Trophoblast cell (in vitro differentiated cells and primary cell): ENCODE results near the gene GCN1.
A peak's percentile ranks its signal among the peaks of the same experiment; 100 is the strongest.

ENCODE experiments used
- DNase-seq, 2 donors: peaks; one replicate each; pipeline ENCODE4 v3.0.0-alpha.2; 2016
- H2AFZ ChIP-seq: 2 replicates; pipeline ENCODE4 v1.6.1; 2013; ENCODE audit warnings: low read length, moderate library complexity, mild to moderate bottlenecking; ENCODE audit not compliant: insufficient read depth, poor library complexity
- H2AK5ac ChIP-seq: 2 replicates; pipeline ENCODE4 v1.6.1; 2013; ENCODE audit warnings: mild to moderate bottlenecking, low read length
- H2BK120ac ChIP-seq: 2 replicates; pipeline ENCODE4 v1.6.1; 2013; ENCODE audit warnings: low read length, mild to moderate bottlenecking, moderate library complexity; ENCODE audit not compliant: insufficient read depth, poor library complexity
- H2BK12ac ChIP-seq: 2 replicates; pipeline ENCODE4 v1.6.1; 2013; ENCODE audit warnings: mild to moderate bottlenecking, low read length, moderate library complexity
- H2BK5ac ChIP-seq: 2 replicates; pipeline ENCODE4 v1.6.1; 2013; ENCODE audit warnings: low read length, low read depth, moderate library complexity, mild to moderate bottlenecking; ENCODE audit not compliant: poor library complexity
- H3K14ac ChIP-seq: 2 replicates; pipeline ENCODE4 v1.6.1; 2013; ENCODE audit warnings: mild to moderate bottlenecking, low read length
- H3K18ac ChIP-seq: 2 replicates; pipeline ENCODE4 v1.6.1; 2013; ENCODE audit warnings: mild to moderate bottlenecking, low read length
- H3K23ac ChIP-seq: 2 replicates; pipeline ENCODE4 v1.6.1; 2013; ENCODE audit warnings: low read length
- H3K27ac ChIP-seq: 2 replicates; pipeline ENCODE4 v1.5.1; 2013; ENCODE audit warnings: low read depth, mild to moderate bottlenecking, inconsistent platforms, low read length, moderate library complexity
- H3K27me3 ChIP-seq: 2 replicates; pipeline ENCODE4 v1.6.1; 2013; ENCODE audit warnings: inconsistent platforms, mild to moderate bottlenecking, low read length, moderate library complexity; ENCODE audit not compliant: insufficient read depth
- H3K36me3 ChIP-seq, 2 experiments: 1 replicate in 1 of 2; 2 replicates in 1 of 2; pipeline ENCODE4 v1.6.1; 2013; ENCODE audit warnings: low read length in 2 of 2, mild to moderate bottlenecking in 2 of 2, moderate library complexity in 1 of 2; ENCODE audit not compliant: insufficient read depth in 2 of 2, control insufficient read depth in 1 of 2
- H3K4ac ChIP-seq: 2 replicates; pipeline ENCODE4 v1.6.1; 2013; ENCODE audit warnings: low read depth, mild to moderate bottlenecking, low read length, moderate library complexity
- H3K4me1 ChIP-seq, 2 experiments: 1 replicate in 1 of 2; 2 replicates in 1 of 2; pipeline ENCODE4 v1.6.1; 2013; ENCODE audit warnings: low read length in 2 of 2, mild to moderate bottlenecking in 2 of 2, moderate library complexity in 1 of 2; ENCODE audit not compliant: insufficient read depth in 2 of 2, control insufficient read depth in 1 of 2
- H3K4me2 ChIP-seq: 2 replicates; pipeline ENCODE4 v1.6.1; 2013; ENCODE audit warnings: inconsistent platforms, mild to moderate bottlenecking, low read length, moderate library complexity
- H3K4me3 ChIP-seq: 2 replicates; pipeline ENCODE4 v1.5.1; 2013; ENCODE audit warnings: mild to moderate bottlenecking, low read depth, low read length, inconsistent platforms
- H3K79me1 ChIP-seq: one replicate; pipeline ENCODE4 v1.6.1; 2013; ENCODE audit warnings: low read length
- H3K79me2 ChIP-seq: 2 replicates; pipeline ENCODE4 v1.6.1; 2013; ENCODE audit warnings: low read length, mild to moderate bottlenecking; ENCODE audit not compliant: control insufficient read depth, insufficient read depth, poor library complexity
- H3K9ac ChIP-seq: 2 replicates; pipeline ENCODE4 v1.6.1; 2013; ENCODE audit warnings: mild to moderate bottlenecking, low read length
- H3K9me3 ChIP-seq: 2 replicates; pipeline ENCODE4 v1.6.1; 2013; ENCODE audit warnings: low read depth, mild to moderate bottlenecking, control low read depth, inconsistent platforms, low read length; ENCODE audit not compliant: insufficient read depth
- H4K12ac ChIP-seq: 2 replicates; pipeline ENCODE4 v1.6.1; 2013; ENCODE audit warnings: low read depth, mild to moderate bottlenecking, low read length, moderate library complexity
- H4K8ac ChIP-seq: 2 replicates; pipeline ENCODE4 v1.6.1; 2013; ENCODE audit warnings: low read depth, mild to moderate bottlenecking, low read length, moderate library complexity
- H4K91ac ChIP-seq: one replicate; pipeline ENCODE4 v1.6.1; 2013; ENCODE audit warnings: low read depth, mild to moderate bottlenecking, low read length, moderate library complexity
- WGBS: extraction: QIAGEN DNeasy Blood & Tissue Kit; methylation state at CpG from one replicate; pipeline ENCODE4 v1.1.7; 2013; ENCODE audit warnings: missing lambda C conversion rate; ENCODE audit not compliant: insufficient read length, insufficient coverage; ENCODE audit errors: extremely low coverage; 5-methylcytosine and 5-hydroxymethylcytosine counted together

GCN1 gene

GRCh38 chr12:120116792-120117651 is 77.5 kb downstream of the GCN1 start:
- peak overlapping the region; percentile 85 for H3K4me3 ChIP-seq
- peak overlapping the region; percentile 89 for H3K14ac ChIP-seq
- H3K9ac ChIP-seq: peak overlapping the region; percentile 88
- H3K27ac ChIP-seq: peak overlapping the region; percentile 94
- peak overlapping the region; percentile 96 for H4K8ac ChIP-seq
- peaks cover 8 to 13% of the 10 kb centered on the region in 2 experiments for H3K4me1 ChIP-seq
- H2BK120ac ChIP-seq: peak overlapping the region; percentile 81
- H2AFZ ChIP-seq: peak overlapping the region; percentile 76
- no CpG with 5 or more reads among the region's 91 CpGs for WGBS
- peaks cover 12% of the 10 kb centered on the region in 2 experiments for H3K36me3 ChIP-seq
- peak overlapping the region; percentile 92 for H2BK5ac ChIP-seq
- peak overlapping the region; percentile 87 for H4K91ac ChIP-seq
- peak overlapping the region; percentile 97 for H3K4me2 ChIP-seq
- H3K18ac ChIP-seq: peak overlapping the region; percentile 92
- peak overlapping the region; percentile 83 for H4K12ac ChIP-seq
- H3K23ac ChIP-seq: no peak overlapping the region
- H2BK12ac ChIP-seq: no peak overlapping the region
- no peak overlapping the region for H2AK5ac ChIP-seq
- peak; percentile 87 to 97 for DNase-seq
- peaks cover 27% of the 10 kb centered on the region for H3K79me2 ChIP-seq
- no peaks in the 10 kb centered on the region for H3K27me3 ChIP-seq
- H3K9me3 ChIP-seq: no peaks in the 10 kb centered on the region
- peak overlapping the region; percentile 76 for H3K4ac ChIP-seq
- H3K79me1 ChIP-seq: peaks cover 9% of the 10 kb centered on the region

GRCh38 chr12:120116441-120116791 is 78.1 kb downstream of the GCN1 start, which contains the start of gene RAB35:
Gene RAB35 (minus strand): TSS chr12:120116753. CDS start chr12:120116650, 103 bp downstream.
- Histone ChIP-seq H3K4me3 (peak within 1 kb of the TSS; percentile 85), H3K9ac (peak within 1 kb of the TSS; percentile 88), H3K14ac (peak within 1 kb of the TSS; percentile 91), H3K79me2 (peaks cover 27% of the 10 kb centered on the region), H3K36me3 (peaks cover 12% of the 10 kb centered on the region in 2 experiments), H3K23ac (no peak within 1 kb of the TSS), H3K9me3 (no peaks in the 10 kb centered on the region), H4K12ac (peak within 1 kb of the TSS; percentile 83), H2AK5ac (peak within 1 kb of the TSS; percentile 97), H3K79me1 (peaks cover 9% of the 10 kb centered on the region), H3K4me2 (peak within 1 kb of the TSS; percentile 97), H3K18ac (peak within 1 kb of the TSS; percentile 92), H4K8ac (peak within 1 kb of the TSS; percentile 96), H3K27ac (peak within 1 kb of the TSS; percentile 94), H3K4me1 (peaks cover 8 to 13% of the 10 kb centered on the region in 2 experiments), H3K4ac (peak within 1 kb of the TSS; percentile 98), H4K91ac (peak within 1 kb of the TSS; percentile 87), H2AFZ (peak within 1 kb of the TSS; percentile 76), H2BK5ac (peak within 1 kb of the TSS; percentile 92), H2BK12ac (peak within 1 kb of the TSS; percentile 8), H2BK120ac (peak within 1 kb of the TSS; percentile 81), H3K27me3 (no peaks in the 10 kb centered on the region)
- no peak for DNase-seq
- no CpG with 5 or more reads among the region's 50 CpGs for WGBS

DNA sequence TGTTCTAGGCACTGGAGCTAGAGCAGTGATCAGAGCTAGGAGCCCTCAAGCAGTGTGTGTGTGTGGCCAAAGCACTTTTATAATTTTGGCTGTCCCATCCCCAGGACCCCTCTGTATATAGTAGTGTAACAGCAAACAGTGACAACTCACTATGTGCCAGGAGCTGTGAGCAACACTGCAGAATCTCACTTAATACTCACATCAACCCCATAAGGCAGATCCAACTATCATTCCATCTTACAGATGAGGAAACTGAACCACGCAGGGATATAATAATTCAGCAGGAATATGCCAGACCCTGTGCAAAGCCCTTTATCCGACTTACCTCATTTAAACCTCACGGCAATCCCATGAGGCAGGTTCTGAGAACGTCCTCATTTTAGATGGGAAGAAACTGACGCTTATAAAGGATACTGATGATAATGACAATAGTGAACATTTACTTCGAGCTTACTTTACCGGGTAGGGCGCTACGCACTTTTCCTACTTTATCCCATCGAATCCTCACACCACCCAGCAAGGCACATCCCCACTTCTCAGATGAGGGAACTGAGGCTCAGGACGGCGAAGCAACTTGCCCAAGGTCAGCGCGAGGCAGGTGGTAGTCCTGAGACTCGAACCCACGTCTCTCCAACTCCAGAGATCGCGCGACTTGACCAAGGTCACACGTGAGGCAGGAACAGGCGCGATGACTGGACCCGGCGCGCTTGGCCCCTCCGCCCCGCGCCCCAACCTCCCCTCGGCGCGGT is 78.6 kb downstream of the GCN1 start:
- peak overlapping the region; percentile 85 for H4K8ac ChIP-seq
- H3K23ac ChIP-seq: no peak overlapping the region
- H3K4me2 ChIP-seq: peak overlapping the region; percentile 70
- H3K4ac ChIP-seq: peak overlapping the region; percentile 98
- H3K18ac ChIP-seq: peak overlapping the region; percentile 91
- H2AFZ ChIP-seq: peak overlapping the region; percentile 30
- peak overlapping the region; percentile 67 for H4K12ac ChIP-seq
- peak overlapping the region; percentile 83 for H3K4me3 ChIP-seq
- WGBS: no CpG with 5 or more reads among the region's 31 CpGs
- peaks cover 9% of the 10 kb centered on the region for H3K79me1 ChIP-seq
- H3K14ac ChIP-seq: peak overlapping the region; percentile 91
- peak overlapping the region; percentile 8 for H2BK12ac ChIP-seq
- H3K9me3 ChIP-seq: no peaks in the 10 kb centered on the region
- H3K36me3 ChIP-seq: peaks cover 12% of the 10 kb centered on the region in 2 experiments
- H3K9ac ChIP-seq: peak overlapping the region; percentile 73
- peak overlapping the region; percentile 52 for H2BK120ac ChIP-seq
- peak overlapping the region; percentile 97 for H2AK5ac ChIP-seq
- no peak overlapping the region for H3K27ac ChIP-seq
- peaks cover 31% of the 10 kb centered on the region for H3K79me2 ChIP-seq
- H3K27me3 ChIP-seq: no peaks in the 10 kb centered on the region
- peak overlapping the region; percentile 45 for H4K91ac ChIP-seq
- peak in 1 of 2 donors; percentile 42 for DNase-seq
- peaks cover 8 to 13% of the 10 kb centered on the region in 2 experiments for H3K4me1 ChIP-seq
- peak overlapping the region; percentile 42 for H2BK5ac ChIP-seq

DNA sequence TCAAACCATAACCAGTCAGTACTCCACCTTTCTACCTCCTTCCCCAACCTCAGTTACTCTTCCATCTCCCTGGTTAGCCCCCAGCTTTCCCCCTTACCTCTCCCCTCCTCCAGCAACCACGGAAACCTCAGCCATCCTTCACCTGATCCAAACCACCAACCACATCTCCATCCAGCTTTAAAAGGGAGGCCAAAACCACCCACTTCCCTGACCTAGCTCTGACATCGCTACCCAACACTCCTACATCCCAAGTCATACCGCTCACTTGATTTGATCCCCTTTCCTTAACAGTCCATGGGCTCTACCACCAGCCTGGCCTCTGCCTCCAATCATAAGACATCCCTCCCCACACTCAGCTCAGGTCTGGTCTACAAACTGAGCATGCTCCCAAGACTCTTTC is 79.4 kb downstream of the GCN1 start:
- Histone ChIP-seq H2BK120ac (no peak overlapping the region), H3K27me3 (no peaks in the 10 kb centered on the region), H3K4ac (peak overlapping the region; percentile 98), H2AFZ (no peak overlapping the region), H3K27ac (no peak overlapping the region), H3K9me3 (no peaks in the 10 kb centered on the region), H2BK12ac (no peak overlapping the region), H4K91ac (no peak overlapping the region), H3K18ac (no peak overlapping the region), H3K36me3 (peaks cover 12% of the 10 kb centered on the region in 2 experiments), H2BK5ac (no peak overlapping the region), H3K9ac (no peak overlapping the region), H2AK5ac (no peak overlapping the region), H3K4me3 (no peak overlapping the region), H3K4me2 (no peak overlapping the region), H3K79me2 (peaks cover 33% of the 10 kb centered on the region), H4K12ac (no peak overlapping the region), H4K8ac (no peak overlapping the region), H3K4me1 (peaks cover 8 to 13% of the 10 kb centered on the region in 2 experiments), H3K14ac (no peak overlapping the region), H3K79me1 (peaks cover 9% of the 10 kb centered on the region), H3K23ac (no peak overlapping the region)
- no CpG with 5 or more reads among the region's 3 CpGs for WGBS
- DNase-seq: no peak
